GM18868 (cell line): ENCODE measurements around the gene OR51V1.
"Not testable (repeated sequence)": the region's sequence is repeated elsewhere in the genome, so short reads cannot be mapped to it uniquely, and the experiment has no call there.

Source experiments
- ATAC-seq: cut with Tn5 transposase; IDR thresholded peaks from one replicate; pipeline ENCODE4 v1.9.1; 2021; ENCODE audit warnings: mild to moderate bottlenecking, moderate library complexity; ENCODE audit not compliant: unreplicated experiment

The OR51V1 gene

GRCh38 chr11:5200582-5200981, at the start of gene OR51V1:
OR51V1 (minus strand) TSS chr11:5200682; CDS start chr11:5200682, 0 bp downstream.
- ATAC-seq, result no peak

GRCh38 chr11:5249807-5250396, 49.4 kb upstream of the OR51V1 start, which contains the start of gene HBG1:
HBG1 (minus strand) TSS chr11:5249857; CDS start chr11:5249804, 53 bp downstream.
- ATAC-seq, result not testable (repeated sequence)

- not testable (repeated sequence) for ATAC-seq
These were observed 48.0 kb upstream of the OR51V1 start for GRCh38 chr11:5248498-5248897.

GRCh38 chr11:5247472-5248192, 47.1 kb upstream of the OR51V1 start:
- ATAC-seq, result no peak

- no peak for ATAC-seq
These were observed 46.4 kb upstream of the OR51V1 start for GRCh38 chr11:5246772-5247471.

- no peak for ATAC-seq
These were observed 44.7 kb upstream of the OR51V1 start for GRCh38 chr11:5245155-5245554.

GRCh38 chr11:5243816-5244180, 43.3 kb upstream of the OR51V1 start:
- no peak for ATAC-seq

- ATAC-seq, result peak; percentile 74
These were observed 42.7 kb upstream of the OR51V1 start for GRCh38 chr11:5242933-5243815.

GRCh38 chr11:5242208-5242607, 41.7 kb upstream of the OR51V1 start:
- ATAC-seq, result no peak

- ATAC-seq, result no peak
These were observed 41.0 kb upstream of the OR51V1 start for GRCh38 chr11:5241458-5241857.

GRCh38 chr11:5240458-5240857, 40.0 kb upstream of the OR51V1 start:
- no peak for ATAC-seq

- no peak for ATAC-seq
These were observed 39.6 kb upstream of the OR51V1 start for GRCh38 chr11:5240056-5240455.

GRCh38 chr11:5239046-5239445, 38.6 kb upstream of the OR51V1 start:
- no peak for ATAC-seq

- no peak for ATAC-seq
These were observed 38.0 kb upstream of the OR51V1 start for GRCh38 chr11:5238486-5238885.

- no peak for ATAC-seq
These were observed 36.9 kb upstream of the OR51V1 start for GRCh38 chr11:5237420-5237819.

GRCh38 chr11:5235364-5236095, 35.0 kb upstream of the OR51V1 start:
- ATAC-seq, result no peak

GRCh38 chr11:5234381-5234834, 33.9 kb upstream of the OR51V1 start, which contains the start of gene HBD:
HBD (minus strand) TSS chr11:5234483; CDS start chr11:5234433, 50 bp downstream.
- ATAC-seq, result peak; percentile 89

GRCh38 chr11:5233307-5233706, 32.8 kb upstream of the OR51V1 start:
- no peak for ATAC-seq

- no peak for ATAC-seq
These were observed 32.3 kb upstream of the OR51V1 start for GRCh38 chr11:5232821-5233220.

- no peak for ATAC-seq
These were observed 31.7 kb upstream of the OR51V1 start for GRCh38 chr11:5232176-5232575.
